ENCODE measurements around the gene CLOCK. TPM values are rescaled to one million over a fixed set of nuclear protein-coding genes. Genes with fewer than 3 reads are reported as not detected.

CLOCK gene
- total RNA-seq, 6 donors from 2014 or later = 10.2 to 39.6 (median 22.2) TPM

DNA sequence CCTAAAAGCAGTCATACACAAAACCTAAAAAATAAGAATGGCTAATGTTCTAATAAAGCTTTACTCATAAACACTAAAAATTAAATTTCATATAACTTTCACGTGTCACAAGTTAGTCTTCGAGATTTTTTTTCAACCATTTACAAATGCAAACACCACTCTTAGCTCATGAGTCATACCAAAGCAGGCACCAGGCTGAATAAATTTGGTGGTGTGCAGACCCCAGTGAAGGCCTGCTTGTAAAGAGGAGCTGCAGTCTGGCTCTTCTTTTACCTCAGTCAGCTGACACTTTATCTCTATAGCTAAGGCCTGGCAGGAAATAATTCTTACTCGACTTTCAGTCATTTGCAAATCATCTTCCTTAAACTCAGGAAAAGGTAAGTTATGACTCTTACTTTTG, 37.4 kb downstream of the CLOCK start:
- peaks cover 0 to 4% (median 0%) of the 10 kb centered on the region in 4 donors for H3K36me3 ChIP-seq
- H3K9me3 ChIP-seq = no peaks in the 10 kb centered on the region
- TF ChIP-seq, protein P1, sequence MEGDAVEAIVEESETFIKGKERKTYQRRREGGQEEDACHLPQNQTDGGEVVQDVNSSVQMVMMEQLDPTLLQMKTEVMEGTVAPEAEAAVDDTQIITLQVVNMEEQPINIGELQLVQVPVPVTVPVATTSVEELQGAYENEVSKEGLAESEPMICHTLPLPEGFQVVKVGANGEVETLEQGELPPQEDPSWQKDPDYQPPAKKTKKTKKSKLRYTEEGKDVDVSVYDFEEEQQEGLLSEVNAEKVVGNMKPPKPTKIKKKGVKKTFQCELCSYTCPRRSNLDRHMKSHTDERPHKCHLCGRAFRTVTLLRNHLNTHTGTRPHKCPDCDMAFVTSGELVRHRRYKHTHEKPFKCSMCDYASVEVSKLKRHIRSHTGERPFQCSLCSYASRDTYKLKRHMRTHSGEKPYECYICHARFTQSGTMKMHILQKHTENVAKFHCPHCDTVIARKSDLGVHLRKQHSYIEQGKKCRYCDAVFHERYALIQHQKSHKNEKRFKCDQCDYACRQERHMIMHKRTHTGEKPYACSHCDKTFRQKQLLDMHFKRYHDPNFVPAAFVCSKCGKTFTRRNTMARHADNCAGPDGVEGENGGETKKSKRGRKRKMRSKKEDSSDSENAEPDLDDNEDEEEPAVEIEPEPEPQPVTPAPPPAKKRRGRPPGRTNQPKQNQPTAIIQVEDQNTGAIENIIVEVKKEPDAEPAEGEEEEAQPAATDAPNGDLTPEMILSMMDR (IDR thresholded peaks at IDR 0.05) = no peak
- TF ChIP-seq POLR2AphosphoS5 (IDR thresholded peaks at IDR 0.05) (no peak), EP300 (IDR thresholded peaks at IDR 0.05) (no peak), POLR2A (IDR thresholded peaks at IDR 0.05) (no peak)
- H3K4me1 ChIP-seq = no peaks in the 10 kb centered on the region
- 70 to 72% methylated on average over 3 of the region's 3 CpGs for WGBS, 2 donors
- H3K27ac ChIP-seq = no peak overlapping the region
- no peaks in the 10 kb centered on the region for H3K27me3 ChIP-seq
- ATAC-seq (ENCODE audit: low FRiP score in 2 of 2) = no peak
- H3K4me3 ChIP-seq = no peak overlapping the region
- no peak for DNase-seq

DNA sequence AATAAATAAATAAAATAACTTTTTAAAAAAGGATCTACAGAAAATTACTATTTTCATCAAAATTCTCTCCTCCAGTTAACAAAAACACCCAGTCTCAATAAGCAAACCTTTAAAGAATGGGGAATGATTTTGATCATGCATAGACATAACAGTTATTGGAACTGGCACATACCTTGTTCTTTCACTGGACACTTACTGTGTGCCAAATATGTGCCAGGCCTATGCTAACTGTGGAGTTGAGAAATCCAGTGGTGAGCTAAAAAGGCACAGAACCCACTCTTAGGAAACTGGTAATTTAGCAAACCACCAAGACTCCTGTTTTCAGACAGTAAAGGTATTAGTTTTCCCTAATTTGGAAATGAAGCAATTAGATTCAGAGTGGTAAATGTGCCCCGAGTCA, 39.1 kb downstream of the CLOCK start:
- peaks cover 0 to 4% (median 0%) of the 10 kb centered on the region in 4 donors for H3K36me3 ChIP-seq
- H3K4me1 ChIP-seq = no peaks in the 10 kb centered on the region
- TF ChIP-seq, protein P1 (IDR thresholded peaks at IDR 0.05) = no peak
- no peak for TF ChIP-seq EP300 (IDR thresholded peaks at IDR 0.05)
- no peak for TF ChIP-seq POLR2AphosphoS5 (IDR thresholded peaks at IDR 0.05)
- H3K9me3 ChIP-seq = no peaks in the 10 kb centered on the region
- no peak for DNase-seq
- H3K4me3 ChIP-seq = no peak overlapping the region
- 61 to 71% methylated on average over 1 of the region's 1 CpG for WGBS, 2 donors
- H3K27me3 ChIP-seq = no peaks in the 10 kb centered on the region
- no peak overlapping the region for H3K27ac ChIP-seq
- ATAC-seq (ENCODE audit: low FRiP score in 2 of 2) = no peak

DNA sequence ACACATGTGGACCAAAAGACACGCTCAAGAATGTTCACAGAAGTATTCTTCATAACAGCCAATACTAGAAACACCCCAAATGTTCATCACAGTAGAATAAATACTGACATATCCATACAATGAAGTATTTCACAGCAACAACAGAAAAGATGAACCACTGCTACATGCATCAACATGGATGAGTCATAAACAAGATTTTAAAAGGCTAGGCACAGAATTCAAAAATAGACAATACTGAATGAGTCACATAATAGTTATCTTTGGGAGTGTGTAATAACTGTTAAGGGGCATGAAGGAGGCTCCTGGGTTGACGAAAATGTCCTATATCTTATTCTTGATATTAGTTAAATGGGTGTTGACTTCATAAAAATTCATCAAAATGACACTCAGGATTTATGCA, 43.5 kb downstream of the CLOCK start:
- DNase-seq = no peak
- peak in 1 of 2 donors; percentile 64 for ATAC-seq (ENCODE audit: low FRiP score in 2 of 2)
- no peaks in the 10 kb centered on the region for H3K9me3 ChIP-seq
- no peaks in the 10 kb centered on the region for H3K4me1 ChIP-seq
- no peak overlapping the region for H3K27ac ChIP-seq
- H3K36me3 ChIP-seq = peaks cover 0 to 4% (median 2%) of the 10 kb centered on the region in 4 donors
- 94 to 95% methylated on average over 2 of the region's 2 CpGs for WGBS, 2 donors
- TF ChIP-seq, protein P1 (IDR thresholded peaks at IDR 0.05) = no peak
- TF ChIP-seq POLR2AphosphoS5 (IDR thresholded peaks at IDR 0.05) = no peak
- TF ChIP-seq EP300 (IDR thresholded peaks at IDR 0.05) = no peak
- no peak for TF ChIP-seq POLR2A (IDR thresholded peaks at IDR 0.05)
- H3K4me3 ChIP-seq = no peak overlapping the region
- no peaks in the 10 kb centered on the region for H3K27me3 ChIP-seq

DNA sequence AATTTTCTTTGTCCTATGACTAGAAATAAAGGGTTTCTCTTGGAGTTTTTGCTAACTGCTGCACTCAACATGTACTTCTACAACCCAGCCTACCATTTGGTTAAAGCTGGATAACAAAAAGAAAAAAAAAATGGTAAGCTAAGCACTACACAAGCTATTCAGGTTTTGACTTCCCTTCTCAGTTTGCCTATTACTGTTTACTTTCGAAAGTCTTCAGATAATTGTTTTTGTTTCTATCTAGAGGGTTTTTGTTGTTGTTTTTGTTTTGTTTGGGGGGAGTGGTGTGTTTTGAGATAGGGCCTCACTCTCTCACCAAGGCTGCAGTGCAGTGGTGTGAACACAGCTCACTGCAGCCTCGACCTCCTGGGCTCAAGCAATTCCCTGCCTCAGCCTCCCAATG, 46.6 kb downstream of the CLOCK start:
- H3K27ac ChIP-seq = no peak overlapping the region
- H3K4me1 ChIP-seq = peaks cover 0 to 4% (median 0%) of the 10 kb centered on the region in 4 donors
- H3K27me3 ChIP-seq = no peaks in the 10 kb centered on the region
- TF ChIP-seq EP300 (IDR thresholded peaks at IDR 0.05) (no peak), POLR2AphosphoS5 (IDR thresholded peaks at IDR 0.05) (no peak), POLR2A (IDR thresholded peaks at IDR 0.05) (no peak)
- TF ChIP-seq, protein P1 (IDR thresholded peaks at IDR 0.05) = no peak
- DNase-seq (no peak), ATAC-seq (ENCODE audit: low FRiP score in 2 of 2) (no peak)
- H3K36me3 ChIP-seq = peaks cover 0 to 4% (median under 1%) of the 10 kb centered on the region in 4 donors
- H3K4me3 ChIP-seq = no peak overlapping the region
- H3K9me3 ChIP-seq = no peaks in the 10 kb centered on the region
- 88 to 92% methylated on average over 2 of the region's 2 CpGs for WGBS, 2 donors

DNA sequence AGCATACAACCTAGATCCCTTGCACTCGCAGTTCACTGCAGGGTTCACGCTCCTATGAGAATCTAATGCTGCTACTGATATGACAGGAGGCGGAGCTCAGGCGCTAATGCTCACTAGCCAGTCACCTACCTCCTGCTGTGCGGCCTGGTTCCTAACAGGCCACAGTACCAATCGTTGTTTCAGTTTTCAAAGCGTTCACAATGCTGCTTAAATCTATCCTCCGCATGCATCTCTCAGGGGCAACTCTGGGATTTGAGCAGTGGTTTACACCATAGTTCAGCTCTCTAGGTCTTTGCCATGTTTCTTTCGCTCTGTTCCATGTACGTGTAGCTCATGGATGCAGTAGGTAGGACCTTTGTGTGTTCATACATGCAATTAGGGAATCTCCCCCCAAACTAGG, 47.2 kb downstream of the CLOCK start:
- ATAC-seq (ENCODE audit: low FRiP score in 2 of 2) (no peak), DNase-seq (no peak)
- H3K9me3 ChIP-seq = no peaks in the 10 kb centered on the region
- H3K4me3 ChIP-seq = no peak overlapping the region
- 88 to 95% methylated on average over 10 of the region's 10 CpGs for WGBS, 2 donors
- H3K27ac ChIP-seq = no peak overlapping the region
- peaks cover 0 to 4% (median 0%) of the 10 kb centered on the region in 4 donors for H3K36me3 ChIP-seq
- TF ChIP-seq POLR2A (IDR thresholded peaks at IDR 0.05) = no peak
- peaks cover 0 to 4% (median 0%) of the 10 kb centered on the region in 4 donors for H3K4me1 ChIP-seq
- H3K27me3 ChIP-seq = no peaks in the 10 kb centered on the region

Data from upper lobe of left lung (tissue), 6 donors.